HG02571 (cell line): ENCODE measurements around the gene NSDHL.
"Not testable (repeated sequence)": the region's sequence is repeated elsewhere in the genome, so short reads cannot be mapped to it uniquely, and the experiment has no call there.

Experiments
- ATAC-seq: cut with Tn5 transposase; IDR thresholded peaks from one replicate; pipeline ENCODE4 v1.9.1; 2021; ENCODE audit warnings: mild to moderate bottlenecking, moderate library complexity; ENCODE audit not compliant: unreplicated experiment

The NSDHL gene

GRCh38 chrX:152830312-152831305, at the start of gene NSDHL, which contains the start of gene CETN2:
Gene NSDHL, plus strand, starts transcription at chrX:152831063. Its CDS starts 15,262 bp downstream, at chrX:152846325.
Gene CETN2, minus strand, starts transcription at chrX:152830757. Its CDS starts 47 bp downstream, at chrX:152830710.
- ATAC-seq: peak; percentile 98

DNA sequence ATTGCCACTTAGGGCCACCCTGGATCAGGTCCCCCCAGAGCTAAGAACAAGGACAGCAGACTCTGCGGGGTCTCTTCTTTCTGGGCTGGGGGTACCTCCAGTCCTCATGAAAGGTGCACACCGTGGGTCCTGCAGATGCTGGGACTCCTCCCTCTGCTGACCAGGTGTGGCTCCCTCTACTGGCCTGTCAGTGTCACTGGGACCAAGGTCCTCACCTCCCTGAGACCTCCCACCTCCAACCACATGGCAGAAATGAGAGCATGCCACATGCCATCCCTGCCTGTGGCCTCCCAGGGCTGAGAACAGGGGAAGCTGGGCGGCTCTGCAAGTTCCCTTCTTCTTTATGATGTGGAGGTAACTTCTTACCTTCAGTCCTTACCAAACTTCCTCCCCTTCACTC, 43.8 kb upstream of the NSDHL start:
- ATAC-seq: peak; percentile 56

DNA sequence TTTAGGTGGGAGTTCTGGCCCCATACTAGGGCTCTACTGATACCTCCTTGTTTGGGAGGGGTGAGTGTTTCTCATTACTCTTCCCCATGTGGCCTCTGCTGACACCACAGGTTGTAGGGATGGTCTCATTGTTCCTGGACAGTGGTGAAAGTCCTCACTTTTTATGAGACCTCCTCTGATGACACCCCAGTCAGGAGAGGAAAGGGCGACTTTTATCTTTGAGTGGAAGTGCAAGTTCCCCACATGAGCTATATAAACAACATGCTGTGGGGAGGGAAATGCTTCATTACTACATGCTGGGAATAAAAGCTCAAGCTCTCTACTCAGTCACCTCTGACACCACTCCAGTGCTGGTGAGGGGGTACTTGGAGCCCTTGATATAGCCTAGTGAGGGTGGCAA, 31.9 kb upstream of the NSDHL start:
- ATAC-seq: no peak

GRCh38 chrX:152806035-152806434, 24.8 kb upstream of the NSDHL start:
- no peak for ATAC-seq

DNA sequence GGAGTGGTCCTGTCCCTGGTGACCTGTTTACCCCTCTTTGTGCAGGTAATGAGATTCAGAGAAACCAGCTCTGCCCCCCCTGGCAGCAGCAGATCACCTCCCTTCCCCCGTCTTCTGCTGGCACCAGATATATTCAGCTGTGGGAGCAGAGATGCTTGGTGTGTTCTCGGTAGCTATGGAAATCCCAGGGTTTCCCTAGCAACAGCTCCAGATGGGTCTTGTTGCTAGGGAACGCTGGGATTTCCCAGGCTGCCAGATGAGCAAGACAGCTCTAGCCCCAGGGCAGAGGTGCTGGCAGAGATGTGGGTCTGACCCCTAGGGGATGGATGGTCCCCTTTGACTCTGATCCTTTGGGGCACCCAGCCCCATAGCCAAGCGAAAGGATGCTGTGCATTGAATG, 20.5 kb upstream of the NSDHL start:
- ATAC-seq: no peak

- ATAC-seq: no peak
These were observed 17.7 kb upstream of the NSDHL start for GRCh38 chrX:152813206-152813605.

- no peak for ATAC-seq
These were observed 16.8 kb upstream of the NSDHL start for GRCh38 chrX:152814048-152814447.

GRCh38 chrX:152817078-152817764, 13.6 kb upstream of the NSDHL start:
- ATAC-seq: no peak

DNA sequence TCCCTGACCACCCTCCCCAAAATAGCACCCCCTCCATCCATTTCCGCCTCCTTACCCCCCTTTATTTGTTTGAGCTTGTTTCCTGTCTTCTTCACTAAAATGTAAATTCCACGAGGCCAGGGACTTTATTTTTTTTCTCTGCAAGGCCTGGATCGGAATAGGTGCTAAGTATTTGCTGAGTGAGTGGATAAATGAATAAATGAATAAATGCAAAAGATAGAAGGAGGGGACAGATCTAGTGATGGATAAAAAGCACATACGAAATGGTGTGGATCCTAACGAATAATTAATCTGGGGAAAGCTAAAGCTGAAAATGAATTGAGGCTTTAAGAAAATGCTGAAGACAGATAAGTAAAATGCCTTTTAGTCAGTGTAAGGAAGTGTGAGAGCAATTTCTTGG, 12.5 kb upstream of the NSDHL start:
- ATAC-seq: no peak

DNA sequence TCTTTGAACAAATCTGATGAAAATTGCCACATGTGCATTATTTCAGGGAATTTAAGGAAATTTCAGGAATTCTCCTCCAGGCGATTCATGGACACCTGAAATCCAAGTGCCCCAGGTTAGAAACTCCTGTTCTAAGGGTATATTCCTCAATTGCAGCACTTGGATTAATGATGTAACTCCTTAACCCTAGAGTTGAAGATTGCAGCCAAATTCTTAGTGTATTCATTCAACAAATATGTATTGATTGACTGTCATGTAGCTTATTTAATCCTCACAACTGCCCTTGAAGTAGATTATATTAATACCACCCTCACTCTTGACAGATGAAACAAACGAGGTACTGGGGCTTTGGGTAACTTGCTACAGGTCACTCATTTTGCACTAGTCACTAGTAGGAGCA, 11.6 kb upstream of the NSDHL start:
- no peak for ATAC-seq

DNA sequence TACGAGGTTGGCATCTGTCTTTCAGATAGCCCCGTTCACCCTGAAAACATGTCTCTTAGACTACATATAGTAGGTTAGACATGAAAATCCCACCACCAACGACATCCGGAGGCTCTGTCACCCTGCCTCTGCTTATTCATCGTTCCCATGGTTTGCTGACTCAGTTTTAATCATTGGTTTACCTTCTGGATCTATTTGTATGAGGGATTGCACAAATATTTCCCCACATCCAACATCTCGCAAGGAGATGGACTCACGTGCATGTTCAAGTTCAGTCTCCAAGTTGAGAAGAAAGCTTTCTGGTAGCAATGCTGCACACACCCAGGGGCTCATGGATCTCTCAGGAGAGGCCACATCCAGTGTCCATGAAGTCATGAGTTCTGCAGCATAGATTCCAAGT, 11.1 kb upstream of the NSDHL start:
- ATAC-seq: no peak

DNA sequence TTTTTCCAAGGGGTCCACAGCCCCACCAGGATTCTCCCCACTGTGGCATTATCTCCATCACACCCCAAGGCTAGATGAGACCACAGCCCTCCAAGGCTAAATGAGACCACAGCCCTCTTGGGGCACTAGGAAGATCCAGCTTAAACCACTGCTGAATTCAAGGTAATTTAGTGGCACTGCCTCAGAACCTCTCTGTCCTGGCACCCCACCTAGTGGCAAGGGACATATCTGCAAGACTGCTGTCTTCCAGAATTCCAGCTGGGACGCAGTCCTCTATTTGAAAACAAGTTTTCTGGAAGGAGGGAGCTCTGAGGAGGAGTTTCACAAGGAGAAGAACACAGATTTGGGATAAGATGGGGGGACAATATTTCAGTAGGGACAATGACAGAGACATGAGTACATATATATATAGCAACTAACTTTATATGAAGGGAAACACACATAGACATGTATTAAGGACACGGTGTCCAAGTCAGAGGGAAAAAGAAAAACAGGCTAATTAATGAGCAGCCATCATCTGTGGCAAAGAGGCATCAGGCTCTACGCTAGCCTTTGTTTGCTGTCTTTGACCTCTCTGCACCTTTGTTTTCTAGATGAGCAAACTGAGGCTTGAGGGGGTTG, 9.6 kb upstream of the NSDHL start:
- ATAC-seq: no peak

DNA sequence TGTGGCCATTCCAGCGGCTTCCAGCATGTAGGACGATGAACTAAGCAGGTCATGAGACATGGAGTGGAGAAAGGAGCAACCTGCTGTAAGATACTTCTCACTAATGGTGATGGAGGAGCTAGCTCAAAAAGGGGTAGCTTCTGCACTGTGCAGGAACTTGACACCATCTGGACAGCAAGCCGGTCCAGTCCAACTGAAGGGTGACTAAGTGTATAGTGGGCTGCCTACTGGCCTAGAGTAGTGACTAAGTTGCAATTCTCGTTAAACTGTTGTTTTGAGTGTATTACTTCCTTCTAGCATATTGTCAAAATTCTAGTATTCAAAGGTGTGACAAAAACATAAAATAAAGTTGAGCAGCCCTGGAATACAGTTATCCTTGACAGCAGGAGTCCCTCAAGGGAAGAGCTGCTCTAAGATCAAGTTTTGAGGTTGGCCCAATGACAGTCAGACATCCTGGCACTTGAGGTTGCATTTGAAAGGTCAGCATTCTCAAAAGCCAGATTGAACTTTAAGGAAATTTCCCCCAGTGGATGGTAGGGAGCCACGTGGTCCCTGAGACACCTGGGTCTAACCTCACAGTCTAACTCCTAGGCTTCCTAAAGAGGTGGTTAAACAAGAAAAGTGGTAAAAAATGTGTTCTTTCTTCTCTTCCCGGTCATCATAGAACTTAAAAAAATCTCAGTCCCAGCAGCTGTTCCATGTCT, 8.3 kb upstream of the NSDHL start:
- ATAC-seq: no peak

- no peak for ATAC-seq
These were observed 7.2 kb upstream of the NSDHL start for GRCh38 chrX:152823657-152824056.

DNA sequence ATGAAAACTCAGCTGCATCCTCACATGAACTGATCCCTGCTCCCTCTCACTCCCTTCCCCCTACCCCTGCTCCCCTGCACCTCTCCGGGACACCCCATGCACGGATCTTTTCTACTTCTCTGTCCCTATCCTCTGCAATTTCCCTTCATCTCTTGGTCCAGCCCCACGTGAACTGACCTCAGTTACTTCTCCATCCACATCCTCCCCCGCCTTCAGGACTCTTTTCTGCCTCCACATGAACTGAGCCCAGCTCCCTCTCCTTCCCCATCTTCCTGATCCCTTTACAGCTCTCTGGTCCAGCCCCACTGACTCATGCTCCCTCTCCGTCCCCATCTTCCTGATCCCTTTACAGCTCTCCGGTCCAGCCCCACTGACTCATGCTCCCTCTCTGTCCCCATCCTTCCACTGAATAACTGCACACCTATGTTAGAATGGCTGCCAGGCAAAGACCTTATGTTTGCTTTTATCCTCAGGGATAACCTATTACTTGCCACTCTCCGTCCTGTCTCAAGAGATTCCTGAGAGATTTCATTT, 6.0 kb upstream of the NSDHL start:
- no peak for ATAC-seq

- ATAC-seq: no peak
These were observed 528 bp downstream of the NSDHL start for GRCh38 chrX:152831391-152831790.

DNA sequence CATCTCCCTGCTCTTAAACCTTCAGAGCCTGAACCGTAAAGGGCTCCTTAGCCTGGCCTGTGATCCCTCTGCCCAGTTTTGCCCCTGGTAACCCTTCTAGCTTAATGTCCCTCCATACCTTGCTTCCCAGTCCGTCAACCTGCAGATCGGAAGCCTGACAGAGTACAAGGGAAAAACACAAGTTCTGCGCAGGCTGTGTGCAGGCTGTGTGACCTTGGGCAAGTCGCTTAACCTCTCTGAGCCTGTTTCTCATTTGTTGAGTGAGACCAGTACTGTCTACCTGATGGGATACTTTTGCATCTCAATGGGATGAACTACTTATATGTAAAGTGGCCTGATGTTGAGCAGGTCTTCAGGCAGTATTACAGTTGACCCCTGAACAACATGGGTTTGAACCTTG, 1.7 kb downstream of the NSDHL start:
- ATAC-seq: no peak

- no peak for ATAC-seq
These were observed 2.5 kb downstream of the NSDHL start for GRCh38 chrX:152833378-152833777.

- not testable (repeated sequence) for ATAC-seq
These were observed 4.6 kb downstream of the NSDHL start for GRCh38 chrX:152835470-152835869.

- no peak for ATAC-seq
These were observed 12.0 kb downstream of the NSDHL start for GRCh38 chrX:152842772-152843338.
